ENCODE data around the gene FAM3D.

DNA sequence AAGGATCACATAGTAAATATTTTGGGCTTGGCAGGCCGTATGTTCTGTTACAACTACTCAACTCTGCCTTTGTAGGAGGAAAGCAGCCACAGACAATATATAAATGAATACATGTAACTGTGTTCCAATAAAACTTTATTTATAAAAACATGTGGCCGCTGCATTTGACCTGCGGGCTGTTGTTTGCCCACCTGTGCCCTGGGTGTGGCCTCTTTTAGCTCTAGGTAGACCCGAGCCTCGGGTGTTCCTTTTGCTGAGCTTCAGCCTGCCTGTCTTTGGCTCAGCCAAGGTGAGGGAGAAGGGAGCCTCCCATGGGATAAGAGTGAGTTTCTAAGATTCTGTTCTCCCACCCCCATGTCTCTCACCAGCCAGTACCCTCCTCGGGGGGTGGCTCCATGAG lies 5.6 kb downstream of the FAM3D start:
- TF ChIP-seq, protein P1, sequence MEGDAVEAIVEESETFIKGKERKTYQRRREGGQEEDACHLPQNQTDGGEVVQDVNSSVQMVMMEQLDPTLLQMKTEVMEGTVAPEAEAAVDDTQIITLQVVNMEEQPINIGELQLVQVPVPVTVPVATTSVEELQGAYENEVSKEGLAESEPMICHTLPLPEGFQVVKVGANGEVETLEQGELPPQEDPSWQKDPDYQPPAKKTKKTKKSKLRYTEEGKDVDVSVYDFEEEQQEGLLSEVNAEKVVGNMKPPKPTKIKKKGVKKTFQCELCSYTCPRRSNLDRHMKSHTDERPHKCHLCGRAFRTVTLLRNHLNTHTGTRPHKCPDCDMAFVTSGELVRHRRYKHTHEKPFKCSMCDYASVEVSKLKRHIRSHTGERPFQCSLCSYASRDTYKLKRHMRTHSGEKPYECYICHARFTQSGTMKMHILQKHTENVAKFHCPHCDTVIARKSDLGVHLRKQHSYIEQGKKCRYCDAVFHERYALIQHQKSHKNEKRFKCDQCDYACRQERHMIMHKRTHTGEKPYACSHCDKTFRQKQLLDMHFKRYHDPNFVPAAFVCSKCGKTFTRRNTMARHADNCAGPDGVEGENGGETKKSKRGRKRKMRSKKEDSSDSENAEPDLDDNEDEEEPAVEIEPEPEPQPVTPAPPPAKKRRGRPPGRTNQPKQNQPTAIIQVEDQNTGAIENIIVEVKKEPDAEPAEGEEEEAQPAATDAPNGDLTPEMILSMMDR (IDR thresholded peaks at IDR 0.05), result no peak
- no peak for TF ChIP-seq POLR2A (IDR thresholded peaks at IDR 0.05)

Measured in adrenal gland (tissue), 5 donors.